Cortex of kidney (tissue), 1 donor: ENCODE data around the gene VAV2.

Experiments used
- DNase-seq: peaks from one replicate; lab custom pipeline; 2025; lab: John Stamatoyannopoulos, UW

The VAV2 gene

GRCh38 chr9:133782157-133783130 lies 209.7 kb downstream of the VAV2 start:
- DNase-seq = no peak

- DNase-seq = no peak
Measured at GRCh38 chr9:133781828-133782135, 210.3 kb downstream of the VAV2 start.

- DNase-seq = no peak
Measured at GRCh38 chr9:133780962-133781827, 210.9 kb downstream of the VAV2 start.

GRCh38 chr9:133780404-133780945 lies 211.6 kb downstream of the VAV2 start:
- no peak for DNase-seq

GRCh38 chr9:133779516-133780403 lies 212.4 kb downstream of the VAV2 start:
- no peak for DNase-seq

GRCh38 chr9:133779081-133779480 lies 213.0 kb downstream of the VAV2 start:
- DNase-seq = no peak

- no peak for DNase-seq
Measured at GRCh38 chr9:133778336-133779013, 213.6 kb downstream of the VAV2 start.

GRCh38 chr9:133777871-133778270 lies 214.3 kb downstream of the VAV2 start:
- no peak for DNase-seq

- DNase-seq = no peak
Measured at GRCh38 chr9:133777068-133777791, 214.9 kb downstream of the VAV2 start.

- DNase-seq = no peak
Measured at GRCh38 chr9:133775951-133776905, 215.9 kb downstream of the VAV2 start.

GRCh38 chr9:133775291-133775690 lies 216.8 kb downstream of the VAV2 start:
- DNase-seq = no peak

GRCh38 chr9:133774799-133775198 lies 217.3 kb downstream of the VAV2 start:
- no peak for DNase-seq

- no peak for DNase-seq
Measured at GRCh38 chr9:133773889-133774655, 218.1 kb downstream of the VAV2 start.

- no peak for DNase-seq
Measured at GRCh38 chr9:133772581-133772980, 219.5 kb downstream of the VAV2 start.

GRCh38 chr9:133771486-133772482 lies 220.3 kb downstream of the VAV2 start:
- no peak for DNase-seq

- no peak for DNase-seq
Measured at GRCh38 chr9:133770076-133770777, 221.9 kb downstream of the VAV2 start.
